ENCODE data around the gene SELENOV. TPM values are rescaled to one million over a fixed set of nuclear protein-coding genes. Genes with fewer than 3 reads are reported as not detected.
"Not testable (repeated sequence)": the region's sequence is repeated elsewhere in the genome, so short reads cannot be mapped to it uniquely, and the experiment has no call there.

Gene SELENOV
- total RNA-seq, 1 donor from 2014 or later: not detected

DNA sequence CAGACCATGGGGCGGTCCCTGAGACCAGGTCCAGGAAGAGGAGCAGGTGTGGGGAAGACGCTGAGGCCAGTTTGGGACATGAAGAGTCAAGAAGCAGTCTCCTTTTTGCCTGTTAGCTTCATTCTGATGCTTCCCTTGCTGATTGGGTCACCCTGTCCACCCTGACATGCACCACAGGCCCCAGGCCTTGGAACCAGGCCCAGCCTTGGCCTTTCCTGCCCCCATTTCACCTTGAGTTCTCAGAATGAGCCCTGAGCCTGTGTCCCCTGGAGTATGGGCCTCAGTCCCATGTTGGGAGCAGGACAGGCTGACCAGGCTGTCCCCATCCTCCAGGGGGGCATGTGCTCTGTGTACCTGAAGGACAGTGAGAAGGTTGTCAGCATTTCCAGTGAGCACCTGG lies 39.2 kb upstream of the SELENOV start:
- peak overlapping the region; percentile 31 for H3K4me3 ChIP-seq
- intact Hi-C loops (cut with micrococcal nuclease): no loop called here
- peak overlapping the region; percentile 52 for H3K27ac ChIP-seq (replicated peaks)
- peaks cover 55% of the 10 kb centered on the region for H3K36me3 ChIP-seq
- no peaks in the 10 kb centered on the region for H3K27me3 ChIP-seq (ENCODE audit: low read depth)
- H3K9me3 ChIP-seq (replicated peaks): no peaks in the 10 kb centered on the region
- DNase-seq: peak; percentile 30
- TF ChIP-seq, protein P1, sequence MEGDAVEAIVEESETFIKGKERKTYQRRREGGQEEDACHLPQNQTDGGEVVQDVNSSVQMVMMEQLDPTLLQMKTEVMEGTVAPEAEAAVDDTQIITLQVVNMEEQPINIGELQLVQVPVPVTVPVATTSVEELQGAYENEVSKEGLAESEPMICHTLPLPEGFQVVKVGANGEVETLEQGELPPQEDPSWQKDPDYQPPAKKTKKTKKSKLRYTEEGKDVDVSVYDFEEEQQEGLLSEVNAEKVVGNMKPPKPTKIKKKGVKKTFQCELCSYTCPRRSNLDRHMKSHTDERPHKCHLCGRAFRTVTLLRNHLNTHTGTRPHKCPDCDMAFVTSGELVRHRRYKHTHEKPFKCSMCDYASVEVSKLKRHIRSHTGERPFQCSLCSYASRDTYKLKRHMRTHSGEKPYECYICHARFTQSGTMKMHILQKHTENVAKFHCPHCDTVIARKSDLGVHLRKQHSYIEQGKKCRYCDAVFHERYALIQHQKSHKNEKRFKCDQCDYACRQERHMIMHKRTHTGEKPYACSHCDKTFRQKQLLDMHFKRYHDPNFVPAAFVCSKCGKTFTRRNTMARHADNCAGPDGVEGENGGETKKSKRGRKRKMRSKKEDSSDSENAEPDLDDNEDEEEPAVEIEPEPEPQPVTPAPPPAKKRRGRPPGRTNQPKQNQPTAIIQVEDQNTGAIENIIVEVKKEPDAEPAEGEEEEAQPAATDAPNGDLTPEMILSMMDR (IDR thresholded peaks at IDR 0.05; ENCODE audit: borderline replicate concordance): no peak
- H3K4me1 ChIP-seq: peaks cover 20% of the 10 kb centered on the region

DNA sequence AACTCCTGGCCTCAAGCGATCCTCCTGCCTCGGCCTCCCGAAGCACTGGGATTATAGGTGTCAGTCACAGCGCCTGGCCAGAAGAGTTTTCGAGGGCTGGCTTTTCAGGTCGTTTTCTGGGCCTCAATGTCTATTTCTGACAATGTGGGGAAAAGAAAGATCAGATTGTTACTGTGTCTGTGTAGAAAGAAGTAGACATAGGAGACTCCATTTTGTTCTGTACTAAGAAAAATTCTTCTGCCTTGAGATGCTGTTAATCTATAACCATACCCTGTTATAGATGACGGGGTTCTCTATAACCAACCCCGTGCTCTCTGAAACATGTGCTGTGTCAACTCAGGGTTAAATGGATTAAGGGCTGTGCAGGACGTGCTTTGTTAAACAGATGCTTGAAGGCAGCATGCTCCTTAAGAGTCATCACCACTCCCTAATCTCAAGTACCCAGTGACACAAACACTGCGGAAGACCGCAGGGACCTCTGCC lies 35.6 kb upstream of the SELENOV start:
- Histone ChIP-seq H3K27ac (replicated peaks) (peak overlapping the region; percentile 84), H3K4me1 (peaks cover 34% of the 10 kb centered on the region), H3K36me3 (peaks cover 31% of the 10 kb centered on the region)
- DNase-seq; intact Hi-C loops (cut with micrococcal nuclease); H3K27me3 ChIP-seq (ENCODE audit: low read depth); H3K9me3 ChIP-seq (replicated peaks); H3K4me3 ChIP-seq: not testable (repeated sequence)

DNA sequence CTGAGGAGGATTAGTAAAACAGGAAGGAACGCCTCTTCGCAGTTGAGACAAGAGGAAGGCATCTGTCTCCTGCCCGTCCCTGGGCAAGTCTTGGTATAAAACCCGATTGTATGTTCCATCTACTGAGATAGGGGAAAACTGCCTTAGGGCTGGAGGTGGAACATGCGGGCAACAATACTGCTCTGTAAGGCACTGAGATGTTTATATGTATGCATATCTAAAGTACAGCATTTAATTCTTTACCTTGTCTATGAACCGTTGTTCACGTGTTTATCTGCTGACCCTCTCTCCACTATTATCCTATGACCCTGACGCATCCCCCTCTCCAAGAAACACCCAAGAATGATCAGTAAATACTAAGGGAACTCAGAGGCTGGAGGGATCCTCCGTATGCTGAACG lies 35.0 kb upstream of the SELENOV start:
- peaks cover 34% of the 10 kb centered on the region for H3K4me1 ChIP-seq
- intact Hi-C loops (cut with micrococcal nuclease): no loop called here
- H3K4me3 ChIP-seq: peak overlapping the region; percentile 99
- H3K36me3 ChIP-seq: peaks cover 32% of the 10 kb centered on the region
- H3K27ac ChIP-seq (replicated peaks): peak overlapping the region; percentile 84
- TF ChIP-seq, protein P1 (IDR thresholded peaks at IDR 0.05; ENCODE audit: borderline replicate concordance): no peak
- H3K27me3 ChIP-seq (ENCODE audit: low read depth): no peaks in the 10 kb centered on the region
- no peaks in the 10 kb centered on the region for H3K9me3 ChIP-seq (replicated peaks)
- no peak for DNase-seq

DNA sequence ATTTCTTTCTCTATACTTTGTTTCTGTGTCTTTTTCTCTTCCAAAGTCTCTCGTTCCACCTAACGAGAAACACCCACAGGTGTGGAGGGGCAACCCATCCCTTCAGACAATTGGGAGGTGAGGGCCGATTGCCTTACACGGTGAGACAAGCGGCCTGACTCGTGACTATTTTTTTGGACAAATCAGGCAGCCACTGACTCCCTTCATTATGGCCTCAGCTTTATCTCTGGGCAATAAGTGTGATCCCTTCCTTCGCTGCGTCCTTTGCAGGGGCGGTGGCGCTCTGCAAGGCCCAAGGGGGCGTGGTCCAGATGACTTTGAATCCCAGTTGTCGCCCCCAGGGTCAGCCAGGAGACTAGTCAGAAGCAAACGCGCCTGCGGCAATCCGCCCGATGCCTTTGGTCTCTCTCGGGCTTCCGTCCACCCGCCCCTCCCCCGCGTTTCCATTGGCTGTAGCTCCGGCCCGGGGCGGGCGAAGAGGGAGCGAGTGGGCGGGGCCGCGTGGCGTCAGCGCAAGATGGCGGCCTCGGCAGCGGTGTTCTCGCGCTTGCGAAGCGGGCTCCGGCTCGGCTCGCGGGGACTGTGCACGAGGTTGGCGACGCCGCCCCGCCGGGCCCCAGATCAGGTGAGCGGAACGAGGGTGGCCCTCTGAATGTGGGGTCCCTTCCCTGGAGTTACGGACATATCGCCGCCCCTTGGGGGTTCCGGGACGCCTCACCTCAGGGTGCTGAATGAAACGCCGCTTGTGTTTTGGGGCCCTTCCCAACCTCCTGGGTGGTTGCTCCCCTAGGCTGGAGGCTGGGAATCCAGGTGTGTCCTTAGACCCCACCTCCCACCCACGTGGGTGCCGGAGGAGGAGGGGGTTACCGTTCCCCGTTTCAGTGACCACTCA lies 34.4 kb upstream of the SELENOV start, which contains the start of gene TIMM50:
Gene TIMM50, plus strand, starts transcription at position 502 of the 892 bp plus-strand sequence. Its CDS starts 16 bp downstream, at position 518.
- no peaks in the 10 kb centered on the region for H3K9me3 ChIP-seq (replicated peaks)
- no peaks in the 10 kb centered on the region for H3K27me3 ChIP-seq (ENCODE audit: low read depth)
- TF ChIP-seq, protein P1 (IDR thresholded peaks at IDR 0.05; ENCODE audit: borderline replicate concordance): no peak
- peak within 1 kb of the TSS; percentile 84 for H3K27ac ChIP-seq (replicated peaks)
- peaks cover 33% of the 10 kb centered on the region for H3K36me3 ChIP-seq
- H3K4me3 ChIP-seq: peak within 1 kb of the TSS; percentile 99
- intact Hi-C loops (cut with micrococcal nuclease): no loop called here
- H3K4me1 ChIP-seq: peaks cover 31% of the 10 kb centered on the region
- peak; percentile 99 for DNase-seq

DNA sequence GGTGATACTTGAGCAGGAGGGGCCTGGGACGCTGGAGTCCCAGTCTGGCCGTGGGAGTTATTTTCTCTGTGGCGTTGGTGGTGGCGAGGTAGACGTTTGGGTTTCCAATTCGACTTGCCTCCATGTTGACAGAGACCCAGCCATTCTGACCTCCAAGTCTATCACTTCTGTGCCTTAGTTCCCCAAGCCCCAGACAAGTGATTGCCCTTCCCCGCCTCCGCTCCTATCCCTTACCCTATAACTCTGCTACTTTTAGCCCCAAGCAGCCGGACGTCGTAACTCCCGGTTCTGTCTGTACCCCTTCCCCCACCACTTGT lies 33.8 kb upstream of the SELENOV start:
- intact Hi-C loops (cut with micrococcal nuclease): no loop called here
- Histone ChIP-seq H3K9me3 (replicated peaks) (no peaks in the 10 kb centered on the region), H3K4me1 (peaks cover 25% of the 10 kb centered on the region), H3K4me3 (peak overlapping the region; percentile 99), H3K27ac (replicated peaks) (peak overlapping the region; percentile 84), H3K27me3 (ENCODE audit: low read depth) (no peaks in the 10 kb centered on the region), H3K36me3 (peaks cover 33% of the 10 kb centered on the region)
- DNase-seq: no peak
- TF ChIP-seq, protein P1 (IDR thresholded peaks at IDR 0.05; ENCODE audit: borderline replicate concordance): no peak

DNA sequence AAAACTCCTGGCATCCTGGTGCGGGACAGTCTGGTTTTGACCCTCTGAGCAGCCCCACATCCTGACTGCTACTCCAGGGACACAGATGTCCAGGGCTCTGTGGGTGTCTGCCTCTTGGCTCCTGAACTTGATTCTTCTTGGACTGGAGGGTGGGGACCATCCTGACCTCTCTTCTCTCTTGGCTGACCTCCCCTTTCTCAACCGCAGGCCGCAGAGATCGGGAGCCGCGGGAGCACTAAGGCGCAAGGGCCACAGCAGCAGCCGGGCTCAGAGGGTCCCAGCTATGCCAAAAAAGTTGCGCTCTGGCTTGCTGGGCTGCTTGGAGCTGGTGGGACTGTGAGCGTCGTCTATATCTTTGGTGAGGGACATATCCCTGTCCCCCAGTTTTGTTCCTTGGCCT lies 33.3 kb upstream of the SELENOV start:
- intact Hi-C loops (cut with micrococcal nuclease): no loop called here
- Histone ChIP-seq H3K4me3 (peak overlapping the region; percentile 99), H3K36me3 (peaks cover 35% of the 10 kb centered on the region), H3K27me3 (ENCODE audit: low read depth) (no peaks in the 10 kb centered on the region), H3K27ac (replicated peaks) (no peak overlapping the region), H3K9me3 (replicated peaks) (no peaks in the 10 kb centered on the region), H3K4me1 (peaks cover 23% of the 10 kb centered on the region)
- no peak for DNase-seq
- TF ChIP-seq, protein P1 (IDR thresholded peaks at IDR 0.05; ENCODE audit: borderline replicate concordance): no peak

Measured in left ventricle myocardium inferior (tissue), 1 donor.